GM23248 (cell line): ENCODE results near the gene MIEN1. TPM values are rescaled to one million over a fixed set of nuclear protein-coding genes. Genes with fewer than 3 reads are reported as not detected.
A peak's percentile ranks its signal among the peaks of the same experiment; 100 is the strongest.

Experiments
- DNase-seq: peaks from one replicate; pipeline ENCODE4 v3.0.0-alpha.2; 2015
- H2AFZ ChIP-seq: fragments of 200-600 bp; sonication (generic); 2 replicates; pipeline ENCODE4 v1.6.1; 2016; ENCODE audit warnings: antibody characterized with exemption
- H3F3A ChIP-seq: fragments of 200-600 bp; sonication (generic); 2 replicates; pipeline ENCODE4 v1.6.1; 2016; ENCODE audit warnings: mild to moderate bottlenecking, antibody characterized with exemption, mixed run types; ENCODE audit not compliant: insufficient read depth
- H3K27ac ChIP-seq: fragments of 200-600 bp; sonication (generic); 2 replicates; pipeline ENCODE4 v1.5.1; 2016; ENCODE audit warnings: mild to moderate bottlenecking
- H3K27me3 ChIP-seq: fragments of 200-600 bp; sonication (generic); replicated peaks from 2 replicates; pipeline ENCODE4 v1.6.1; 2016; ENCODE audit warnings: mild to moderate bottlenecking; ENCODE audit not compliant: insufficient read depth
- H3K36me3 ChIP-seq: fragments of 200-600 bp; sonication (generic); 2 replicates; pipeline ENCODE4 v1.6.1; 2016; ENCODE audit warnings: low read depth, mild to moderate bottlenecking
- H3K4me1 ChIP-seq: fragments of 200-600 bp; sonication (generic); 2 replicates; pipeline ENCODE4 v1.6.1; 2016; ENCODE audit warnings: mild to moderate bottlenecking; ENCODE audit not compliant: insufficient read depth
- H3K4me2 ChIP-seq: fragments of 200-600 bp; sonication (generic); one replicate; pipeline ENCODE4 v1.6.1; 2016; ENCODE audit warnings: mild to moderate bottlenecking; ENCODE audit not compliant: unreplicated experiment
- H3K4me3 ChIP-seq: fragments of 200-600 bp; sonication (generic); 2 replicates; pipeline ENCODE4 v1.5.1; 2016; ENCODE audit warnings: mild to moderate bottlenecking
- H3K79me2 ChIP-seq: fragments of 200-600 bp; sonication (generic); 2 replicates; pipeline ENCODE4 v1.6.1; 2016; ENCODE audit warnings: mild to moderate bottlenecking; ENCODE audit not compliant: insufficient read depth
- H3K9ac ChIP-seq: fragments of 200-600 bp; sonication (generic); 2 replicates; pipeline ENCODE4 v1.6.1; 2016; ENCODE audit warnings: mild to moderate bottlenecking
- H3K9me2 ChIP-seq: fragments of 200-600 bp; sonication (generic); 2 replicates; pipeline ENCODE4 v1.6.1; 2016; ENCODE audit warnings: mixed run types, mild to moderate bottlenecking, moderate library complexity; ENCODE audit not compliant: insufficient read depth
- H3K9me3 ChIP-seq: fragments of 200-600 bp; sonication (generic); one replicate; pipeline ENCODE4 v1.6.1; 2017; ENCODE audit warnings: low read depth
- H4K20me1 ChIP-seq: fragments of 200-600 bp; sonication (generic); 2 replicates; pipeline ENCODE4 v1.6.0; 2016; ENCODE audit not compliant: insufficient read depth
- EZH2 ChIP-seq: fragments of 200-600 bp; sonication (generic); IDR thresholded peaks from 2 replicates; pipeline ENCODE4 v1.6.1; 2018; ENCODE audit warnings: antibody characterized with exemption, mild to moderate bottlenecking; ENCODE audit not compliant: insufficient read depth, poor library complexity, severe bottlenecking
- EZH2phosphoT487 ChIP-seq: fragments of 200-600 bp; sonication (generic); IDR thresholded peaks from 2 replicates; pipeline ENCODE4 v1.6.1; 2018; ENCODE audit warnings: antibody characterized with exemption, moderate library complexity, mild to moderate bottlenecking, low read depth; ENCODE audit not compliant: insufficient read depth
- WGBS, 2 experiments: methylation state at CpG; one replicate each; pipeline ENCODE4 v1.1.6; 2015 to 2017; ENCODE audit warnings: low lambda C conversion rate in 2 of 2, low coverage in 1 of 2; ENCODE audit errors: missing lambda C conversion rate in 2 of 2; 5-methylcytosine and 5-hydroxymethylcytosine counted together
- in situ Hi-C: fragments of 300-500 bp; cut with MboI; formaldehyde crosslinking; loops from 2 replicates; pipeline ENCODE4 v1.15.0; 2020
- polyA plus RNA-seq: library from polyadenylated mRNA; unstranded; fragments of >200 nt; fragmentation: Nextera tagmentation; extraction: Ambion mirVana; gene quantifications from 2 replicates; pipeline ENCODE4 v1.2.1, GENCODE V29; 2016
- total RNA-seq: library from RNA; depleted of rRNA; stranded (reverse); fragments of >200 nt; shearing (Covaris generic); gene quantifications from 2 replicates; pipeline ENCODE4 v1.2.3, GENCODE V29; 2014

MIEN1 gene
- total and polyA plus RNA-seq, 2 experiments from 2014 or later = 33.6 to 85.4 TPM

DNA sequence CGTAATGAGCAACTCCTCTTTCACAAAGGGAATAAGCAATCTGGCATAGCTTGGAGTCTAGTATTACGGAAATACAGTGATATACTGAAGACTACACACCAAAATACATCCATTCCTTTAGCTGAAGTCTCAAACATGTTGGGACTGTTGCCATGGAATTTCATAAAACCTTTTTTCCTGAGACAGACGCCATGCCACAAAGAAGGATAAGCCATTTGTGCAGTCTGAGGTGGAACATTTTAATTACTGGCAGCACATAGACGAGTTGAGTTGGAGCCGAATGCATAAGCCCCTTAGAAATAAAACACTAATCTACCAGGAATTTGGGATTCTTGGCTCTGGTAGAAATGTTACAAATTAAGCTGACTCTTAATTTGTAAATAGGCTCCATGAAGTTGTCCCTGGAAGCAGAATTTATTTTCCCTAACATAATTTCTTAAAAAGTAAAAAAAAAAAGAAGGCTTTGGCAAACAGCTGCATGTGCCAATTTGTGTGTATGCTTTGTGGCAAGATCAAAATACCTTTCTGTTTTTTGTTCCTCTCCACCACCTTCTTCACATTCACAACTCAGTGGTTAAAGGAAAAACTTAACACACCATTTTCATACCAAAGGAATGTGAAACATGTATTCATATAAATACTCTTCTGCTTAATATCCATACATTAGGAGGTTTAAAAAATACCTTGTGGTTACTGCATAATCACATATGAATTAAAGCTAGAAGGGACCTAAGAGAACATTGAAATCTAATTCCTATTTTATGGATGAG, 32.9 kb upstream of the MIEN1 start:
- Histone ChIP-seq H3K79me2 (no peaks in the 10 kb centered on the region), H3K9me3 (no peaks in the 10 kb centered on the region), H3K27me3 (peaks cover 20% of the 10 kb centered on the region), H3K4me3 (no peak overlapping the region), H2AFZ (no peak overlapping the region), H3K4me2 (no peak overlapping the region), H4K20me1 (no peaks in the 10 kb centered on the region), H3F3A (0 out of 2 replicates have a peak, but pooled peaks cover 9% of the 10 kb centered on the region), H3K27ac (no peak overlapping the region), H3K9ac (no peak overlapping the region), H3K4me1 (peaks cover 12% of the 10 kb centered on the region), H3K36me3 (no peaks in the 10 kb centered on the region), H3K9me2 (no peaks in the 10 kb centered on the region)
- TF ChIP-seq EZH2 = no peak
- no peak for TF ChIP-seq EZH2phosphoT487
- peak; percentile 44 for DNase-seq
- in situ Hi-C loops = no loop called here
- WGBS, 2 experiments = 7 to 10% methylated on average over 5 of the region's 5 CpGs

DNA sequence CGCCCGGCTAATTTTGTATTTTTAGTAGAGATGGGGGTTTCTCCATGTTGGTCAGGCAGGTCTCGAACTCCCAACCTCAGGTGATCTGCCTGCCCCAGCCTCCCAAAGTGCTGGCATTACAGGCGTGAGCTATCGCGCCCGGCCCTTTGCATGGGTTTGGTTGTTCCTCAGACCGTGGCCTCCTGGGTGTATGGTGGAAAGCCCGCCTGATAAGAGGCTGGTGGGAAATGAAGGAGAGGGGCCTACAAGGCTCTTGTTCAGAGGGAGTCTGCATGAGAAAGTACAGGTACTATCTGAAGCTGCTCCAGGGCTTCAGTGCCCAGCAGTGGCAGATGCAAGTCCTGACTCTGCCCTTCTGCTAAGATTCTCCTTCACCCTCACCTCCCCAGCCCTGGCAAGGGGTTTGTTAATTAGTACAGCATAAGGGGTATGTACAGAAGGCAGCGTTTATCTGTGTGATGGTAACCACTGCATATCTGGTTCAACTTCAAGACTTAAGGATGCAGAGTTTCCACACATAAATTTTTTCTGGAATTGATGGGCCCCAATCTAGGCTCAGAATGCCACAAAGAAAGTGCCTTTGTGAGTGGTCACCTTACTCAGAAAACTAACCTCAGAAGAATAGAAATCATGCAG, 31.6 kb upstream of the MIEN1 start:
- Histone ChIP-seq H4K20me1 (no peaks in the 10 kb centered on the region), H3F3A (0 out of 2 replicates have a peak, but pooled peaks cover 9% of the 10 kb centered on the region)

DNA sequence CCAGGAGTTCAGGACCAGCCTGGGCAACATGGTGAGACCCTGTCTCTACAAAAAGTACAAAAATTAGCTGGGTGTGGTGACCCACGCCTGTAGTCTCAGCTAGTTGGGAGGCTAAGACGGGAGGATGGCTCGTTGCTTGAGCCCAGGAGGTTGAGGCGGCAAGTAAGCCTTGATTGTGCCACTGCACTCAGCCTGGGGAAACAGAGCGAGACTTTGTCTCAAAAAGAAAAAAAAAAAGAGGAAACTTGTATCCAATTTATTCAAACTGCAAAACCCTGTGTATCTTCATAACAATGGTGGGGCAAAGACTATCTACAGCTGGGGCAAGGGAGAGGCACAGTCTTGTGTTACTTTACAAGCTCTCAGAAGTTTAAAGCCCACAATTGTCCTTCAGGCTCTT, 28.9 kb upstream of the MIEN1 start:
- Histone ChIP-seq H3K4me3 (no peak overlapping the region), H3K27me3 (0 out of 2 replicates have a peak, but pooled peaks cover 12% of the 10 kb centered on the region), H3K9me3 (no peaks in the 10 kb centered on the region), H3F3A (peaks cover 17% of the 10 kb centered on the region; the same call in 1 of the 2 replicates), H3K27ac (no peak overlapping the region), H3K4me2 (no peak overlapping the region), H3K9me2 (no peaks in the 10 kb centered on the region), H3K79me2 (no peaks in the 10 kb centered on the region), H4K20me1 (no peaks in the 10 kb centered on the region), H3K4me1 (peaks cover 12% of the 10 kb centered on the region), H2AFZ (no peak overlapping the region), H3K9ac (no peak overlapping the region), H3K36me3 (no peaks in the 10 kb centered on the region)
- TF ChIP-seq EZH2phosphoT487 (no peak), EZH2 (no peak)
- in situ Hi-C loops = loop anchor here (10.0 kb wide), 1 partner anchor 134 kb away; the partner anchor contains the start of gene PPP1R1B
- WGBS, 2 experiments = 63 to 75% methylated on average over 4 to 5 of the region's 5 CpGs
- DNase-seq = no peak

More for the DNA sequence above, 31.6 kb upstream of the MIEN1 start:
- Histone ChIP-seq H3K36me3 (no peaks in the 10 kb centered on the region), H3K4me2 (no peak overlapping the region), H2AFZ (no peak overlapping the region), H3K4me3 (no peak overlapping the region), H3K27me3 (peaks cover 20% of the 10 kb centered on the region), H3K79me2 (no peaks in the 10 kb centered on the region), H3K27ac (no peak overlapping the region), H3K4me1 (peaks cover 12% of the 10 kb centered on the region), H3K9ac (no peak overlapping the region), H3K9me2 (no peaks in the 10 kb centered on the region), H3K9me3 (no peaks in the 10 kb centered on the region)
- DNase-seq = peak; percentile 13
- no peak for TF ChIP-seq EZH2
- TF ChIP-seq EZH2phosphoT487 = no peak
- in situ Hi-C loops = no loop called here
- 85 to 91% methylated on average over 10 of the region's 10 CpGs for WGBS, 2 experiments

DNA sequence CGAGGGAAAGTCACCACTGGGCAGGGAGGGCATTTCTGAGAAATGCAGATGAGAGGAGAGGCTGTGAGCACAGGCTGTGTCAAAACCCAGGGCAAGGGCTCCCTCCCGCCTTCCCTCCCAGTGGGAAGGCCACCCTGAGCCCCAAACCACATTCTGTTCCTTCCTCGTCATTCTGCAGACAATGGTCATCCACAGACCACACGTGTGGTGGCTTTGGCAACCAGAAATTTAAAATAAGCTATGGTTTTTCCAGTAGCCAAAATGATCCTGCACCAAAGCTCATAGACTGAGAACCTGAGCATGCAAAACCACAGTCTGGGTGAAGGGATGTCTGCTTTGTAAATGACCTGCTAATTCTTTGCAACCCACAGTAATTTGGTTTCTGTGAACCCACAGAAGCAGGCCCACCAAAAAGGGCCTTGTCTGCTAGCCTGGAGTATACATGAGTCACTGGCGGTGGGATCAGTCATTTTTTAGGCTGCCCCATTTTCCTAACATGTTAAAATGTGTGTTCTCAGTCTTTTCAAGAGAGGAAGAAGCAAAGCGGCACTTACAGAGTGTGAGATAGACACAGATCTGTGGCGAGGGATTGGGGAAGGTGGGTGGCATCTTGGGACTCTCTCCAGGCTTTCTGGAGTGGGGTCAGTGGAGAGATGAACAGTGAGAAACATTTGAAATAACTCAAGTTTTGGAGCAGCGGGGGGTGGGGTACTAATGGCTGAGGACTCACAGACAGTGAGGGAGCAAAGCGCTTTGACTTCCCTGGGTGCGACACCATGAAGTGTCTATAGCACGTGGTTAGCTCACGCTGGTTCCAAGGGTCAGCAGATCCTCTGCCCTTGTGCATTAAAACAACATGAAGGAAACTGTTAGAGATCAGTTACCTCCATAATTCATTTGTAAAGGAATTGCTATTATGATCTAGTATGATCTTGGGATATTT, 27.9 kb upstream of the MIEN1 start:
- Histone ChIP-seq H3K27ac (no peak overlapping the region), H3K4me3 (no peak overlapping the region), H4K20me1 (no peaks in the 10 kb centered on the region), H3K4me1 (peaks cover 7% of the 10 kb centered on the region), H3K4me2 (no peak overlapping the region), H2AFZ (no peak overlapping the region), H3K79me2 (no peaks in the 10 kb centered on the region), H3F3A (peaks cover 16% of the 10 kb centered on the region; the same call in 1 of the 2 replicates), H3K9me2 (no peaks in the 10 kb centered on the region), H3K27me3 (0 out of 2 replicates have a peak, but pooled peaks cover 12% of the 10 kb centered on the region), H3K36me3 (no peaks in the 10 kb centered on the region), H3K9me3 (no peaks in the 10 kb centered on the region), H3K9ac (no peak overlapping the region)
- DNase-seq = peak; percentile 12
- WGBS, 2 experiments = 42 to 46% methylated on average over 12 of the region's 12 CpGs
- TF ChIP-seq EZH2phosphoT487 (no peak), EZH2 (no peak)
- in situ Hi-C loops = loop anchor here (10.0 kb wide), 1 partner anchor 133 kb away; the partner anchor contains the start of gene PPP1R1B
